Erythroblast (primary cell): ENCODE results near the gene PPP2R5C.

Experiments
- GATA1 ChIP-seq: IDR thresholded peaks from 2 replicates; pipeline ENCODE4 v1.6.1; 2011; ENCODE audit warnings: low read depth, mild to moderate bottlenecking, control low read depth, low read length, moderate library complexity
- POLR2A ChIP-seq: IDR thresholded peaks from 2 replicates; pipeline ENCODE4 v1.6.1; 2011; ENCODE audit warnings: mild to moderate bottlenecking, low read length

GRCh38 chr14:101857226-101857625 is 95.7 kb downstream of the PPP2R5C start:
- TF ChIP-seq POLR2A (no peak), GATA1 (no peak)
